ENCODE measurements around the gene CFAP47.

CFAP47 gene

GRCh38 chrX:36407836-36408235 is 488.3 kb downstream of the CFAP47 start:
- no peak for TF ChIP-seq CTCF (IDR thresholded peaks at IDR 0.05; ENCODE audit: low read depth, low read length)
- no peak for TF ChIP-seq MYC (IDR thresholded peaks at IDR 0.05; ENCODE audit: low read depth, low read length)
- no peak for TF ChIP-seq MAX (IDR thresholded peaks at IDR 0.05; ENCODE audit: low read depth, low read length)
- TF ChIP-seq POLR2A (IDR thresholded peaks at IDR 0.05; ENCODE audit: extremely low read depth, insufficient read length) = no peak
- no peak overlapping the region for H3K4me3 ChIP-seq (ENCODE audit: low read depth, low read length)
- DNase-seq (ENCODE audit: low read depth) = no peak

GRCh38 chrX:36414056-36414455 is 494.5 kb downstream of the CFAP47 start:
- no peak overlapping the region for H3K4me3 ChIP-seq (ENCODE audit: low read depth, low read length)
- no peak for TF ChIP-seq POLR2A (IDR thresholded peaks at IDR 0.05; ENCODE audit: extremely low read depth, insufficient read length)
- TF ChIP-seq MYC (IDR thresholded peaks at IDR 0.05; ENCODE audit: low read depth, low read length) = no peak
- TF ChIP-seq CTCF (IDR thresholded peaks at IDR 0.05; ENCODE audit: low read depth, low read length) = no peak
- TF ChIP-seq MAX (IDR thresholded peaks at IDR 0.05; ENCODE audit: low read depth, low read length) = no peak
- DNase-seq (ENCODE audit: low read depth) = no peak

GRCh38 chrX:36422368-36422767 is 502.8 kb downstream of the CFAP47 start:
- no peak for DNase-seq (ENCODE audit: low read depth)
- TF ChIP-seq MAX (IDR thresholded peaks at IDR 0.05; ENCODE audit: low read depth, low read length) (no peak), POLR2A (IDR thresholded peaks at IDR 0.05; ENCODE audit: extremely low read depth, insufficient read length) (no peak), MYC (IDR thresholded peaks at IDR 0.05; ENCODE audit: low read depth, low read length) (no peak)
- H3K4me3 ChIP-seq (ENCODE audit: low read depth, low read length) = no peak overlapping the region

GRCh38 chrX:36431819-36432218 is 512.3 kb downstream of the CFAP47 start:
- H3K4me3 ChIP-seq (ENCODE audit: low read depth, low read length) = no peak overlapping the region
- DNase-seq (ENCODE audit: low read depth) = no peak
- TF ChIP-seq MYC (IDR thresholded peaks at IDR 0.05; ENCODE audit: low read depth, low read length) = no peak
- no peak for TF ChIP-seq POLR2A (IDR thresholded peaks at IDR 0.05; ENCODE audit: extremely low read depth, insufficient read length)
- TF ChIP-seq MAX (IDR thresholded peaks at IDR 0.05; ENCODE audit: low read depth, low read length) = no peak
- no peak for TF ChIP-seq CTCF (IDR thresholded peaks at IDR 0.05; ENCODE audit: low read depth, low read length)

- TF ChIP-seq CTCF (IDR thresholded peaks at IDR 0.05; ENCODE audit: low read depth, low read length) (no peak), POLR2A (IDR thresholded peaks at IDR 0.05; ENCODE audit: extremely low read depth, insufficient read length) (no peak), MYC (IDR thresholded peaks at IDR 0.05; ENCODE audit: low read depth, low read length) (no peak), MAX (IDR thresholded peaks at IDR 0.05; ENCODE audit: low read depth, low read length) (no peak)
- no peak overlapping the region for H3K4me3 ChIP-seq (ENCODE audit: low read depth, low read length)
- no peak for DNase-seq (ENCODE audit: low read depth)
These were observed 515.0 kb downstream of the CFAP47 start for GRCh38 chrX:36434522-36434921.

All from NB4 (cell line).